ENCODE results near the gene KMT2C.
"Not testable (repeated sequence)": the region's sequence is repeated elsewhere in the genome, so short reads cannot be mapped to it uniquely, and the experiment has no call there.

DNA sequence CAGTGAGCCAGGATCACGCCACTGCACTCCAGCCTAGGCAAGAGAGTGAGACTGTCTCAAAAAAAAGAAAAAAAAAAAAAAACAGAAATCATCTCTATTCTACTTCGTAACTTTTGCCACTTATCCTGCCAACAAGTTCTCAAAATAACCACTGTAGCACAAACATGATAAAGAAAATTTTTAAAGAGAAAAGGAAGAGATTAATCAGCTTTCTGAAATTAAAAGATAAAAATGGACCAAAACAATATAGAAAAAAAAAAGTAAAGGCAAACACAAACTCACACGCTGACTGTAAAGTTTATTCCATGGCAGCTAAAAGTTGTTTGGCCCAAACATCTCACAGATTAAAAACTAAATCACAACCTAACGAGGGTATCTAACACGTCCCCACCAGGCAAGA is 5.7 kb downstream of the KMT2C start:
- TF ChIP-seq CTCF (IDR thresholded peaks at IDR 0.05 in 8 of 11, conservative IDR thresholded peaks at IDR 0.05 in 3 of 11); POLR2AphosphoS5 (IDR thresholded peaks at IDR 0.05); POLR2A (IDR thresholded peaks at IDR 0.05): not testable (repeated sequence)
